CD4-positive, alpha-beta T cell treated with Interleukin-12 subunit alpha and Interleukin-12 subunit beta, for 1 hour (primary cell): Measurements from ENCODE around the gene TPSB2.
"Not testable (repeated sequence)": the region's sequence is repeated elsewhere in the genome, so short reads cannot be mapped to it uniquely, and the experiment has no call there.

Experiments
- DNase-seq: peaks from one replicate; pipeline ENCODE4 v3.0.0-alpha.2; 2020

TPSB2 gene

DNA sequence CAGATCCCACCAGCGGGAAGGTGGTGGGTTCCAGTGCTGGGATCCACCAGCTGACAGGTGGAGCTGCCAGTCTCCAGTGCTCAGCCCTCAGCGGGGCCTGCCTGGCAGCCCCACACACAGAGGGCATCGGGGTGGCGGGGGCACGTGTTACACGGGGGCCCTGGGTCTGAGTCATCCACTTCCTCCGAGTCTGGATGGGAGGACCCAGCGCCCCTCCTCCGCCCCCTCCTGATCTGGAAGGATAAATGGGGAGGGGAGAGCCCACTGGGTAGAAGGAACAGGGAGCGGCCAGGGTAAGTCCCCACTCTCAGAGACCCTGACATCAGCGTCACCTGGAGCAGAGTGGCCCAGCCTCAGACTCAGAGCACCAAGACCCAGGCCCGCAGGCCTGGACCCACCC lies 10.5 kb upstream of the TPSB2 start, which contains the start of gene TPSAB1:
TPSAB1 (plus strand) TSS at position 270 of the 400 bp plus-strand sequence. CDS start 234 bp downstream, outside the sequence.
- not testable (repeated sequence) for DNase-seq

- not testable (repeated sequence) for DNase-seq
Observed at GRCh38 chr16:1239575-1239974, 9.6 kb upstream of the TPSB2 start.

DNA sequence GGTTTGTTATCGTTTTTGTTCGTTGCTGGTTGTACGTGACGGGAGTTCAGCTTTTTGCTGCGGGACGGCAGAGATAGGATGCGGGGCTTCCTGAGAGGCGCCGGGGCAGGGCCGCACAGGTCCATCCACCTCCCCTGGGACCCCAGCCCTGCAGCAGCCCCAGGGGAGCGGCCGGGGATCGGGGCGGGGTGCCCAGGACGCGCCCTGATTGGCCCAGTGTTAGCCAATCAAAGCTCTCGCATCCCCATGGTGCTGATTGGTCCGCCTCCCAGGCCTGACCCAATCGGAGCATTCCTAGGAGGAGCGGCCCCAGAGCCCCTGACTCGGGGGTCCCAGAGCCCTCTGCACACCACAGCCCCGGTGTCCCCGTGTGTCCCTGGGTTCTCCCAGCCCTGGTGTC lies 8.9 kb upstream of the TPSB2 start:
- not testable (repeated sequence) for DNase-seq

GRCh38 chr16:1237990-1238389 lies 8.0 kb upstream of the TPSB2 start:
- no peak for DNase-seq

DNA sequence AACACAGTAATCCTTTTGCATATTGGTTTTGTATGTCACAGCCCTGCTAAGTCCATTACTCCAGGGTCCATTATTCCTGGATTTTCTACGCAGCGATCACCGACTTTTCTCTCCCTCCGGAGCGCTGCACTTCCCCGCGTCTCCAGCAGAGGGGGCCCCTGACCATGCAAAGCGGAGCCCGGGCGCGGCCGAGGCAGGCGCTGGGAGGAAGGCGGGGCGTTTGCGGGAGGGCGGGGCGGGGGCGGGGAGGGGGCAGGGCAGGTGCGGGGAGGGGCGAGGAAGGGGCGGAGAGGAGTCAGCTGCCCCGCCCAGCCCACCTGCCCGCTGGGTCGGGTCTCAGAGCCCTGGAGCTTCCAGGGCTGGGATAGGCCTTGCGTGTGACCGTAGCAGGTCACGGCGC lies 6.7 kb upstream of the TPSB2 start:
- not testable (repeated sequence) for DNase-seq

DNA sequence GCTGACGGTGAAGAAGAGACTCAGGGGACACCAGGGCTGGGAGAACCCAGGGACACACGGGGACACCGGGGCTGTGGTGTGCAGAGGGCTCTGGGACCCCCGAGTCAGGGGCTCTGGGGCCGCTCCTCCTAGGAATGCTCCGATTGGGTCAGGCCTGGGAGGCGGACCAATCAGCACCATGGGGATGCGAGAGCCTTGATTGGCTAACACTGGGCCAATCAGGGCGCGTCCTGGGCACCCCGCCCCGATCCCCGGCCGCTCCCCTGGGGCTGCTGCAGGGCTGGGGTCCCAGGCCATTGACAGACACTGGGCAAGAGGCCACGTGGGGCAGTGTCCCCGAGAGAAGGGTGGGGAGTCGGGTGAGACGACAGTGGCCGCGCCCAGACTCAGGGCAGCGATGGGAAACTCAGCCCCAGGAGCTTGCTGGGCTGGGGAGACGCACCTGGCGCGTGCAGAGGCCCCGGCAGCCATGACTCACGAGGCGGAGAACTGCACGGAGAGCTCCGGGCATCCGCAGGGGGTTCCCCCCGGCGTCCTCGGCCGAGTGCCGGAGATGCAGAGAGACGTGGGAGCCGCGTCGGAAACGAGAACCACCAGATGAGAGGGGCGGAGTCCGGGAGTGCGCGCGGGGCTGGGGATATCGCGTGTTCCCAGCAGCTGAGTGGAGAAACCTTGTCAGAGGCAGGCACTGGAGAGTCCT lies 2.2 kb upstream of the TPSB2 start:
- DNase-seq: not testable (repeated sequence)

GRCh38 chr16:1231301-1231700 lies 1.3 kb upstream of the TPSB2 start:
- not testable (repeated sequence) for DNase-seq

GRCh38 chr16:1230471-1231212 lies 658 bp upstream of the TPSB2 start:
- not testable (repeated sequence) for DNase-seq

- DNase-seq: not testable (repeated sequence)
Observed at GRCh38 chr16:1229476-1229875, 508 bp downstream of the TPSB2 start.

- not testable (repeated sequence) for DNase-seq
Observed at GRCh38 chr16:1228227-1228626, 1.8 kb downstream of the TPSB2 start.

- DNase-seq: not testable (repeated sequence)
Observed at GRCh38 chr16:1226692-1227091, 3.3 kb downstream of the TPSB2 start.

DNA sequence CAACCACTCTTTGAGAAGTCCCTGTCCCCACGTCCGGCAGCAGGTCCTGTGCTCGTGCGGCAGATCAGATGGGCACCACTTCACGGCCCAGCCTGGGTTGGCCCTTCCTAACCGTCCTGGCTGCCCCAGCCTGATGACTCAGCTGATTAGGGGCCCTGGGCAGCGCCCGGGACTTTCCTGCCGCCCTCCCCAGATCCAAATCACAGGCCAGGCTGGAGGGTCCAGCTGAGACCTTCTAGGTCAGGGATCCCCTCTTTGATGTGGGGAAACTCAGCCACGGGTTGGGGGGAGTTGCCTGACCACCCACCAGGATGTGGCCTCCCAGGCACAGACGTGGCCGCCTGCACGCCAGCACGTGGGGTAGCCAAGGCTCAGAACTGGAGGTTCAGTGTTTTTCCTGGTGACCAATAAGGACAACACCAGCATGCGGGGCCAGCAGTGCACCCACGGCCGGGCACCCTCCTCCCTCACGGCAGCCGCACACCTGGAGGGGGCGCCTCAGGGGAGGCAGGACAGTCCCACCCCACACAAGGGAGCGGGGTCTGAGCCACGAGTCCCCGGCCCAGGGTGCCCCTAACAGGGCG lies 4.2 kb downstream of the TPSB2 start:
- not testable (repeated sequence) for DNase-seq

DNA sequence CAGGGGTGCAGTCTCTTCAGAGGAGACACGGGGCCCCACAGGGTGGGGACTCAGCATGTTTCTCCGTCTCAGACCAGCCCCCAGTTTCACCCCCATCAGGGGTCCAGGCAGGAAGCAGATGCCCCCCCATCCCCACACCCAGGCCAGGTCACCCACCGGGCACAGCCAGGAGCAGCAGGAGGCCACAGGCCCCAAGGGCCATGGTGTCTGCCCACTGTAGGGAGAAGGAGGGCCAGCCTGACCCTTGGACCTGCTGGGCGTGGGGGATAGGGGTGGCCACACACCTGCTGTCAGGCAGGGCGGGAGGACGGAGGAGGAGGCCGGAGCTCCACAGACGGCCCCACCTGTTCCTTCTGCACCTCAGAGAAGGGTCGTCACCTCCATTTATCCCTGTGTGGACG lies 4.9 kb downstream of the TPSB2 start, which contains the start of gene TPSG1:
TPSG1 (minus strand) TSS at position 218 of the 401 bp plus-strand sequence; CDS start at position 202, 16 bp downstream.
- DNase-seq: no peak

DNA sequence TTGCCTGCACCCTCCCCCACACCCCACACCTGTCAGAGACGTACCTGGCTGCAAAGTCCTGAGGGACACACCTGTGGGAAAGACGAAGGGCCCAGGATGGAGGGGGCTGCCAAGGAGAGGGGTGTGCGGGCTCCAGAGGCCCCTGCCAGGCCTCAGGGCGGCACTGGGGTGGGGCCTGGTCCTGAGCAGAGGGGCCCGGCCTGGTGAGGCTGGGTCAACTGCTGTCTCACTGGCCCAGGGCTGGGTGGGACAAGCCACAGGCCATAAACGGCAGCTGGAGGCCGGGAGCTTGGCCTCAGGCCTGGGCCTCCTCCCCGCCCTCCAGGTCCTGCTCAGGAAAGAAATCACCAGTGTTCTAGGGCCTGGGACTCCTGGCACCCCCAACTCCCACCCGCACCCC lies 5.4 kb downstream of the TPSB2 start:
- DNase-seq: no peak

- DNase-seq: no peak
Observed at GRCh38 chr16:1223355-1224214, 6.4 kb downstream of the TPSB2 start.

GRCh38 chr16:1222553-1223354 lies 7.2 kb downstream of the TPSB2 start:
- no peak for DNase-seq

DNA sequence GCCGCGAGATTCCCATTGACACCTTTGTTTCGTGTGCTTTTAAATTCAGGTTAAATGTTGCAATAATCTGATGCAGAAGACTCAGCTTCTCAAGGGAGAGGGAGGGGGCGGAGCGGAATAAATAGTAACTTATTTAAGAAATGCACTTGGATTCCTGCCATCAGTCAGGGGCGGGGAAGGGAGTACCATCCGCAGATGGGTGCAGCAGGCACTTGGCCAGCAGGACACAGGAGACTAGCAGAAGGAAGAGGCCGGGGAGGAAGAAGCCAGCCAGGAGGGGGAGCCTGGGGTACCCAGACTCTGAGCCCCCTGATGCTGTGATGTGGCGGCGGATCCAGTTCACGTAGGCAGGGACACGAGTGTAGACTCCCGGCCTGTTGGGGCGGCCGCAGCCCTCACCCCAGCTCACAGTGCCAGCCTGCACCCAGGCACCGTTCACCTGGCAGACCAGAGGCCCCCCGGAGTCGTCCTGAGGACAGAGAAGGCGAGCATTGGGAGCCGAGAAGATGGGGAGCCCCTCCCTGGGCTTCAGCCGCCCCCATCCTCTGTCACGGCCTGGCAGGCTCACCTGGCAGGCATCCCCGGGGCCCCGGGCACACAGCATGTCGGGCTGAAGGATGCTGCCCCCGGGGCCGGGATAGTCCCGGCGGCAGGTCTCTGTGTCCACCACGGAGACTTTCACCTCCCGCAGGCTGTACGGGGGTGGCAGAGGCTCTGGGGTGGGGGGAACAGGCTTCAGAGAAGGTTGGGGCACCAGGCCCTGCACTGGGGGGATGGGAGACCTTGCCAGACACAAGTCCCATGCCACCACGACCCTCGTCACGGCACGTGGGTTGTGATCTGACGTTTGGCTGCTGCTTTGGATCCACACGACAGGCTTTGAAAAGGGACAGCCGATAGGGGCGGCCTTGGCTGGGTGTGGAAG lies 8.1 kb downstream of the TPSB2 start:
- no peak for DNase-seq

GRCh38 chr16:1220841-1221627 lies 8.9 kb downstream of the TPSB2 start:
- DNase-seq: no peak

DNA sequence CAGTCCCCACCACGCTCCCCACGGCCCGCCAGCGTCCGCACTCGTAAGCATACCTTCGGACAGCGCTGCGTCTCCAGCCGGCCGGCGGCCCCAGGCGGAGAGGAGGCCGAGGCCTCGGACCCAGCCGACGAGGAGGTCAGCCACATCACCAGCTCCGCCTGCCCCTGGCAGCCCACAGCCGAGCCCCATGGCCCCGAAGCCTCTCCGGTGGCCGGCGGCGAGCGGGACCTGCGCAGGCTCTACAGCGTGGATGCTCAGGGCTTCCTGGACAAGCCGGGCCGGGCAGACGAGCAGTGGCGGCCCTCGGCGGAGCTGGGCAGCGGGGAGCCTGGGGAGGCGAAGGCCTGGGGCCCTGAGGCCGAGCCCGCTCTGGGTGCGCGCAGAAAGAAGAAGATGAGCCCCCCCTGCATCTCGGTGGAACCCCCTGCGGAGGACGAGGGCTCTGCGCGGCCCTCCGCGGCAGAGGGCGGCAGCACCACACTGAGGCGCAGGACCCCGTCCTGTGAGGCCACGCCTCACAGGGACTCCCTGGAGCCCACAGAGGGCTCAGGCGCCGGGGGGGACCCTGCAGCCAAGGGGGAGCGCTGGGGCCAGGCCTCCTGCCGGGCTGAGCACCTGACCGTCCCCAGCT lies 9.8 kb downstream of the TPSB2 start:
- no peak for DNase-seq
